Trophoblast cell (in vitro differentiated cells and primary cell): ENCODE data around the gene PKIG.
"Not testable (repeated sequence)": the region's sequence is repeated elsewhere in the genome, so short reads cannot be mapped to it uniquely, and the experiment has no call there.

Experiments
- DNase-seq, 2 donors: peaks; one replicate each; pipeline ENCODE4 v3.0.0-alpha.2; 2016
- H2AFZ ChIP-seq: 2 replicates; pipeline ENCODE4 v1.6.1; 2013; ENCODE audit warnings: low read length, moderate library complexity, mild to moderate bottlenecking; ENCODE audit not compliant: insufficient read depth, poor library complexity
- H2AK5ac ChIP-seq: 2 replicates; pipeline ENCODE4 v1.6.1; 2013; ENCODE audit warnings: mild to moderate bottlenecking, low read length
- H2BK120ac ChIP-seq: 2 replicates; pipeline ENCODE4 v1.6.1; 2013; ENCODE audit warnings: low read length, mild to moderate bottlenecking, moderate library complexity; ENCODE audit not compliant: insufficient read depth, poor library complexity
- H2BK12ac ChIP-seq: 2 replicates; pipeline ENCODE4 v1.6.1; 2013; ENCODE audit warnings: mild to moderate bottlenecking, low read length, moderate library complexity
- H2BK5ac ChIP-seq: 2 replicates; pipeline ENCODE4 v1.6.1; 2013; ENCODE audit warnings: low read length, low read depth, moderate library complexity, mild to moderate bottlenecking; ENCODE audit not compliant: poor library complexity
- H3K14ac ChIP-seq: 2 replicates; pipeline ENCODE4 v1.6.1; 2013; ENCODE audit warnings: mild to moderate bottlenecking, low read length
- H3K18ac ChIP-seq: 2 replicates; pipeline ENCODE4 v1.6.1; 2013; ENCODE audit warnings: mild to moderate bottlenecking, low read length
- H3K23ac ChIP-seq: 2 replicates; pipeline ENCODE4 v1.6.1; 2013; ENCODE audit warnings: low read length
- H3K27ac ChIP-seq: 2 replicates; pipeline ENCODE4 v1.5.1; 2013; ENCODE audit warnings: low read depth, mild to moderate bottlenecking, inconsistent platforms, low read length, moderate library complexity
- H3K27me3 ChIP-seq: 2 replicates; pipeline ENCODE4 v1.6.1; 2013; ENCODE audit warnings: inconsistent platforms, mild to moderate bottlenecking, low read length, moderate library complexity; ENCODE audit not compliant: insufficient read depth
- H3K36me3 ChIP-seq, 2 experiments: 1 replicate in 1 of 2; 2 replicates in 1 of 2; pipeline ENCODE4 v1.6.1; 2013; ENCODE audit warnings: low read length in 2 of 2, mild to moderate bottlenecking in 2 of 2, moderate library complexity in 1 of 2; ENCODE audit not compliant: insufficient read depth in 2 of 2, control insufficient read depth in 1 of 2
- H3K4ac ChIP-seq: 2 replicates; pipeline ENCODE4 v1.6.1; 2013; ENCODE audit warnings: low read depth, mild to moderate bottlenecking, low read length, moderate library complexity
- H3K4me1 ChIP-seq, 2 experiments: 1 replicate in 1 of 2; 2 replicates in 1 of 2; pipeline ENCODE4 v1.6.1; 2013; ENCODE audit warnings: low read length in 2 of 2, mild to moderate bottlenecking in 2 of 2, moderate library complexity in 1 of 2; ENCODE audit not compliant: insufficient read depth in 2 of 2, control insufficient read depth in 1 of 2
- H3K4me2 ChIP-seq: 2 replicates; pipeline ENCODE4 v1.6.1; 2013; ENCODE audit warnings: inconsistent platforms, mild to moderate bottlenecking, low read length, moderate library complexity
- H3K4me3 ChIP-seq: 2 replicates; pipeline ENCODE4 v1.5.1; 2013; ENCODE audit warnings: mild to moderate bottlenecking, low read depth, low read length, inconsistent platforms
- H3K79me1 ChIP-seq: one replicate; pipeline ENCODE4 v1.6.1; 2013; ENCODE audit warnings: low read length
- H3K79me2 ChIP-seq: 2 replicates; pipeline ENCODE4 v1.6.1; 2013; ENCODE audit warnings: low read length, mild to moderate bottlenecking; ENCODE audit not compliant: control insufficient read depth, insufficient read depth, poor library complexity
- H3K9ac ChIP-seq: 2 replicates; pipeline ENCODE4 v1.6.1; 2013; ENCODE audit warnings: mild to moderate bottlenecking, low read length
- H3K9me3 ChIP-seq: 2 replicates; pipeline ENCODE4 v1.6.1; 2013; ENCODE audit warnings: low read depth, mild to moderate bottlenecking, control low read depth, inconsistent platforms, low read length; ENCODE audit not compliant: insufficient read depth
- H4K12ac ChIP-seq: 2 replicates; pipeline ENCODE4 v1.6.1; 2013; ENCODE audit warnings: low read depth, mild to moderate bottlenecking, low read length, moderate library complexity
- H4K8ac ChIP-seq: 2 replicates; pipeline ENCODE4 v1.6.1; 2013; ENCODE audit warnings: low read depth, mild to moderate bottlenecking, low read length, moderate library complexity
- H4K91ac ChIP-seq: one replicate; pipeline ENCODE4 v1.6.1; 2013; ENCODE audit warnings: low read depth, mild to moderate bottlenecking, low read length, moderate library complexity
- WGBS: extraction: QIAGEN DNeasy Blood & Tissue Kit; methylation state at CpG from one replicate; pipeline ENCODE4 v1.1.7; 2013; ENCODE audit warnings: missing lambda C conversion rate; ENCODE audit not compliant: insufficient read length, insufficient coverage; ENCODE audit errors: extremely low coverage; 5-methylcytosine and 5-hydroxymethylcytosine counted together

Gene PKIG

DNA sequence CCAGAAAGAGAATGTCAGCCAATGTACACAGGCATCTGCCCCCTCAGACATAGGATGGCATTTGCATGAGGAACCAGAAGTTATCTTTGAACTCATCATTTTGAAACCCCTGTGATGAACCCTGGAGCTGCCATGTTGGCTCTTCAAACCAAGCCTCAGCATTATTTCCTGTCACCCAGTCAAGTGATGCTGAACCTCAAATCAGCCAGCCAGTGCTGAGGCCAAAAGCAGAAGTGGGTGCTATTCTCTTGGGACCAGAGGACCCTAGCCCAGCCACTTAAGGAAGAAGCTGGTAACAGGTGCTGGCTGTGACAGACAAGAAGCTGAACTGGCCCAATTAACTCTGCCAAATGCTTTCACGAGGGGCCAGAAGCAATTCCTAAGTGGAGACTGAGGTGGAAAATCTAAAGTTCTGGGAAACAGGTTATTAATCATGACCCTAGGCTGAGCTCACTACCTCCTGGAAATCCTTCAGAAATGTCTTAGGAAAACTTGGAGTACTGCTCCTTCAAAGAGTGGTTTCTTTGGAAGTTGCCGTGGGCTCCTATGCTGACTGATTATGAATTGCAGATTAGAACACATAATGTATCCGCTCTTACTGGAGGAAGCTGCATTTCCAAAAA is 4.0 kb downstream of the PKIG start:
- no peak for DNase-seq
- Histone ChIP-seq H3K14ac (no peak overlapping the region), H3K18ac (no peak overlapping the region), H2BK12ac (no peak overlapping the region), H3K36me3 (no peaks in the 10 kb centered on the region), H4K91ac (no peak overlapping the region), H4K8ac (no peak overlapping the region), H3K9me3 (no peaks in the 10 kb centered on the region), H3K27ac (no peak overlapping the region), H3K79me1 (peaks cover 2% of the 10 kb centered on the region), H3K27me3 (no peaks in the 10 kb centered on the region), H3K4me2 (no peak overlapping the region), H2AFZ (no peak overlapping the region), H3K9ac (no peak overlapping the region), H3K4me3 (peak overlapping the region; percentile 23), H3K4me1 (peaks cover 14 to 17% of the 10 kb centered on the region in 2 experiments), H3K23ac (no peak overlapping the region), H3K79me2 (no peaks in the 10 kb centered on the region), H4K12ac (no peak overlapping the region), H3K4ac (no peak overlapping the region), H2BK120ac (no peak overlapping the region), H2AK5ac (no peak overlapping the region), H2BK5ac (no peak overlapping the region)
- WGBS = no CpG with 5 or more reads among the region's 3 CpGs

DNA sequence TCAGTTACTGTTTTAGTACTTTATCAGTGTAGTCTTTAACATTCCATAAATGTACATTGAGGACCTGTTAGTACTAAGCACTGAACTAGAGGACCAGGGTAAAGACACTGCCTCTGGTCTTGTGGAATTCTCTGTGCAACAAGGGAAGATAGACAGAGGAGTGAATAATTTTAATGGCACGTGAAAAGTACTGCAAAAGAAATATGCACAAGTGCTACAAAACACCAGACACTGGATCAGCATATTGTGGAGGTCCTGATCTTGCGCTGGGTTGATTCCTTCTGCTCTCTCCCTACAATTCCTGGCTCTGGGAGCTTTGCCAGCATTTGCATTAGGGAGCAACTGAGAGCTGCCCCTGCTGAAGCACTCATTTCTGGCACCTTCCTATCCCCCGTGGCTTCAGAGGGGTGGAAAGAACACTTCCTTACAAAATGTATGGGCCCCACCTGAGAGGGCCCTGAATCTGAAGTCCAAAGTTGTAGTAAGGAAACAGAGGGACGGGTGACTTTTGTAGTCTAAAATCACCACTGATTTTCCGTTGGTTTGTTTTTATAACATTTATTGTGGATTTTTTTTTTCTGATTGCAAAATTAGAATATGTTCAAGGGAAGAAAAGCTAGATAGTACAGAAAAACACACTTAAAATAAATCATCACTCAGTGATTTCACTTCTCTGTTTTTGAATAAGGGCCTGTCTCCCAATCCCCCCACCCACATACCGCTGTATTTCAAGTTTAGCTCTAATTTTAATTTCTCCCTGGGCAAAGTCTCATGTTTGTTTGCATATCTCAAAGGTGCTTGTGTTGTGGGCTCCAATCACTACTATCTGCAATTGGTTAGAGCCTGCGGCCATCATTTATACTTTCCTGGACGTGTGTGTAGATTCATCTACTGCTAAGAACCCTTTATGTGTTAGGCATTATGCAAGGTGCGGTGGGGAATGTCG is 4.9 kb downstream of the PKIG start:
- no peak overlapping the region for H2BK5ac ChIP-seq
- peak; percentile 28 to 65 for DNase-seq
- H4K12ac ChIP-seq = no peak overlapping the region
- H3K4me1 ChIP-seq = peaks cover 9% of the 10 kb centered on the region in 2 experiments
- no peaks in the 10 kb centered on the region for H3K9me3 ChIP-seq
- H3K79me2 ChIP-seq = no peaks in the 10 kb centered on the region
- no peak overlapping the region for H4K8ac ChIP-seq
- peaks cover 2% of the 10 kb centered on the region for H3K79me1 ChIP-seq
- H4K91ac ChIP-seq = no peak overlapping the region
- no peak overlapping the region for H3K4me3 ChIP-seq
- no peak overlapping the region for H3K4ac ChIP-seq
- no peak overlapping the region for H2AFZ ChIP-seq
- H2BK120ac ChIP-seq = no peak overlapping the region
- WGBS = no CpG with 5 or more reads among the region's 10 CpGs
- no peak overlapping the region for H3K4me2 ChIP-seq
- H3K18ac ChIP-seq = no peak overlapping the region
- no peak overlapping the region for H3K23ac ChIP-seq
- H2BK12ac ChIP-seq = no peak overlapping the region
- H2AK5ac ChIP-seq = no peak overlapping the region
- H3K9ac ChIP-seq = no peak overlapping the region
- H3K36me3 ChIP-seq = no peaks in the 10 kb centered on the region
- no peaks in the 10 kb centered on the region for H3K27me3 ChIP-seq
- no peak overlapping the region for H3K27ac ChIP-seq
- H3K14ac ChIP-seq = no peak overlapping the region

DNA sequence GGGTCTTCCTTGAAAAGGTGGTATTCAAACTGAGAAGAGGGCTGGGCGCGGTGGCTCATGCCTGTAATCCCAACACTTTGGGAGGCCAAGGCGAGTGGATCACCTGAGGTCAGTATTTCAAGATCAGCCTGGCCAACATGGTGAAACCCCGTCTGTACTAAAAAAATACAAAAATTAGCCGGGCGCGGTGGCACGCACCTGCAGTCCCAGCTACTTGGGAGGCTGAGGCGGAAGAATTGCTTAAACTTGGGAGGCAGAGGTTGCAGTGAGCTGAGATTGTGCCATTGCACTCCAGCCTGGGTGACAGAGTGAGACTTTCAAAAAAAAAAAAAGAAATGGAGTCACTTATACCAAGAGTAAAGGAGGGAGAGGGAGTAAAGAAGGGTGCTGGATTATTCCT is 5.9 kb downstream of the PKIG start:
- not testable (repeated sequence) for H2BK12ac ChIP-seq, H3K9ac ChIP-seq, H3K14ac ChIP-seq, H3K79me2 ChIP-seq, H4K91ac ChIP-seq, H2BK5ac ChIP-seq, H4K12ac ChIP-seq, H3K9me3 ChIP-seq, H3K23ac ChIP-seq, H3K27me3 ChIP-seq, H3K4me3 ChIP-seq, H3K4me1 ChIP-seq, H3K36me3 ChIP-seq, H4K8ac ChIP-seq, H2AK5ac ChIP-seq, H3K79me1 ChIP-seq, H3K27ac ChIP-seq, H3K4me2 ChIP-seq, H3K18ac ChIP-seq, H2BK120ac ChIP-seq, H2AFZ ChIP-seq, H3K4ac ChIP-seq, DNase-seq
- no CpG with 5 or more reads among the region's 9 CpGs for WGBS

DNA sequence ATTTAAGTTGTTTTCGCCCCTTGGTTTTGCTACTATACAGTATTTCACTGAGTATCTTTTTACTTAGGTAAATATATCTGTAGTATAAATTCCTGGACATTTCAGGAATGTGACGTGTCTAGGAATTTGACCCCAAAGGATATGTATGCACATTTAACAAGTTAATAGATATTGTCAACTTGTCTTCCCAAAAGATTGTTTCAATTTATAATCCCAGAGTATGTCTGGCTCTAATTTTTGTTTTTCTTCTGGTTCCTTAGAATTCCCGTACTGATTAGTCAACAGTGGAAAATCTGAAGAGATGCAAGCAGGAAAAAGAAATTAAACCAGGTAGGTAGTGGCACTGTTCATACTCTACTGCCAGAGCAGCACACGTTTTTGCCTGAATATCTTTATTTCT is 7.2 kb downstream of the PKIG start:
- Histone ChIP-seq H2BK12ac (no peak overlapping the region), H3K4ac (no peak overlapping the region), H4K12ac (no peak overlapping the region)

More for the DNA sequence above, 7.2 kb downstream of the PKIG start:
- no peak for DNase-seq
- no peak overlapping the region for H3K14ac ChIP-seq
- no peaks in the 10 kb centered on the region for H3K79me1 ChIP-seq
- no peaks in the 10 kb centered on the region for H3K36me3 ChIP-seq
- no peak overlapping the region for H3K18ac ChIP-seq
- no peak overlapping the region for H2BK120ac ChIP-seq
- H3K9me3 ChIP-seq = no peaks in the 10 kb centered on the region
- peaks cover 5 to 6% of the 10 kb centered on the region in 2 experiments for H3K4me1 ChIP-seq
- H3K79me2 ChIP-seq = no peaks in the 10 kb centered on the region
- no peak overlapping the region for H2BK5ac ChIP-seq
- no peak overlapping the region for H2AFZ ChIP-seq
- H3K4me2 ChIP-seq = no peak overlapping the region
- no peak overlapping the region for H3K4me3 ChIP-seq
- no peak overlapping the region for H4K91ac ChIP-seq
- no peak overlapping the region for H3K9ac ChIP-seq
- no peak overlapping the region for H3K23ac ChIP-seq
- no peak overlapping the region for H4K8ac ChIP-seq
- H3K27me3 ChIP-seq = no peaks in the 10 kb centered on the region
- no peak overlapping the region for H2AK5ac ChIP-seq
- no CpG with 5 or more reads among the region's 4 CpGs for WGBS
- H3K27ac ChIP-seq = no peak overlapping the region
